HG03558 (cell line): Measurements from ENCODE around the gene SCAMP5.

ENCODE experiments used
- ATAC-seq: cut with Tn5 transposase; IDR thresholded peaks from one replicate; pipeline ENCODE4 v1.9.1; 2021; ENCODE audit warnings: moderate number of reproducible peaks; ENCODE audit not compliant: unreplicated experiment; ENCODE audit errors: extremely low read depth

SCAMP5 gene

DNA sequence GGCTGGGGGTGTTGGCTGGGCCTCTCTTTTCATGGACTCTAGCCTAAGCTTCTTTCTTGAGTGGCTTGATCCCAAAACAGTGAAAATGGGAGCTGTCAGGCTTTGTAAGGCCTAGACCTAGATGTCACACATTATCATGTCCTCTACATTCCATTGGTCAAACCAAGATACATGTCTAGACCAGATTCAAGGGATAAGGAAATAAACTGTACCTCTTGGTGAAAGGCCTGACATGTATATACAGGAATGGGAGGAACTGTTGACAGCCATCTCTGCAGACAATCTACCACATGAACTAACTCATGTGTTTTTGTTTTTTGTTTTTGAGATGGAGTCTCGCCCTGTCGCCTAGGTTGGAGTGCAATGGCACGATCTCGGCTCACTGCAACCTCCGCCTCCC is 27.7 kb upstream of the SCAMP5 start:
- ATAC-seq, result no peak

DNA sequence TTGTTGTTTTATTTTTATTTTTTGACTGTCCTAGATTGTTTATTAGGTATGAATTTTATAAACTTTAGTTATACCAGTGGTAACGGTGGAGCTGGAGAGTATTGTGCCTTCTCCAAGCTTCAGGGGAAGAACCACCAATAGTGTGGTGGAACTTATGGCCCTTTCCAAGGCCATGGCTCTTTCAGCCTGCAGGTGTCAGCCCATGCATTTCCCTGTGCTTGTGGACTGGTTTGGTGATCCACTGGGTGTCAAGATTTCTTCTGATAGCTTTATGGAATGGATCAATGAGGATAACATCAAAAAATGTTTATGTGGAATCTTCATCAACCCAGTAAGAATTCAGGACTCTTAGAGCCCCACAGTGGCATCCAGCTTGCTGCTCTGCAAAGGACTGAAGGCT is 19.2 kb upstream of the SCAMP5 start:
- ATAC-seq, result no peak

DNA sequence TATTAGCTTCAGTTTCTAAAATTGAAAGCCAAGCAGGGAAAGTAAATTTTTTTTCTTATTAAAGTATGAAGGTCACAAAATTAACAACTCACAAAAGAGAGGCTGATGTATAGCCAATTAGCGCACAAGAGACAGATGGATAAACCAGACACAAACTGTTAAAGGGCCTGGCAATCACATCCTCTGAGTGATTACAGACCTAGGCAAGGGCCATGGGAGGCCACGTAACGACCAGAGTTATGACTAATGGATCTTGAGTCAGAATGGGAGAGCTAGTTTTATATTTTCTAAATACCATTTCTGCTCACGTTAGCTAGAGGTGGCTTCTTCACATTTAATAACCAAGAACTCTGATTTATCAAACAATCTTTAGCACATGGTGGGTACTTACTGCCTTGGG is 17.8 kb upstream of the SCAMP5 start:
- no peak for ATAC-seq

GRCh38 chr15:74978077-74978476 is 17.3 kb upstream of the SCAMP5 start:
- ATAC-seq, result no peak

GRCh38 chr15:74978503-74978902 is 16.9 kb upstream of the SCAMP5 start:
- ATAC-seq, result no peak

GRCh38 chr15:74982183-74982582 is 13.2 kb upstream of the SCAMP5 start:
- no peak for ATAC-seq

GRCh38 chr15:74983725-74984231 is 11.6 kb upstream of the SCAMP5 start:
- no peak for ATAC-seq

- no peak for ATAC-seq
Observed at GRCh38 chr15:74988007-74988800, 7.2 kb upstream of the SCAMP5 start.

- ATAC-seq, result no peak
Observed at GRCh38 chr15:74989527-74989926, 5.8 kb upstream of the SCAMP5 start.

DNA sequence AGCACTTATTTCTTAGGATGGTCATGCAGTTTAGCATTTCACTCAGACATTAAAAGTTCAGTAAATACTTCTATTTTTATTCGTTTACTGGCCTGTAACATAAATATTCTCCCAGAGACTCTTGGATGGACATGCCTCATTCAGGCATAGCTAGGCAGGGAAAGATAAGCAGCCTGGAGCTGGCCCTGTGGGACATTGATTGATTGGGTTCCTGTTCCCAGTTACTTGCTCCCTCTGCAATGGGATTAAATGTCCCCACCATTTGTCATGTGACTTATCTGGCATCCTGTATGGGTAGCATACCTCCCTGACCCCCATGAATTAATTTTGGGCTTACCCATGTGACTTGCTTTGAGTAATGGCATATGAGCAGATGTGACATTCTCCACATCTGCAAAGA is 2.7 kb upstream of the SCAMP5 start:
- no peak for ATAC-seq

DNA sequence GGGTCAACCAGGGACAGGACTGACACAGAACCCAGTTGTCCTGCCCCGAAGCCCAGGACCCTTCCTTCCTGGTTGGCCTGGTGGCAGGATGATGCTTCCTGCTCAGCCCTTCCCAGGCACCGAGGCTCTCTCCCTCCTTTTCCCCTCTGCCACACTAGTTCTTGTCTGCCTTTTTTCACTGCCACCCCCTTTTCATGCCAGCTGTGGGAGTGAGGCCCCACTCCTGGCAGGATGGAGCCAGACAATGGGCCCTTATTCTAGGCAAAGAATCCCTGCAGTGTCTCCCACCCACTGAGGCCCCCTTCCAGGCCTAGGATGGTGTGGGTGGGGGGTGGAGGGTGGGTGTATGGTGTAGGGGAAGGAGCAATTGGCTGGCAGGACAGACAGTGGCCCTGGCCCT is 1.1 kb upstream of the SCAMP5 start:
- ATAC-seq, result no peak

GRCh38 chr15:74994685-74995084 is 678 bp upstream of the SCAMP5 start:
- ATAC-seq, result no peak

- no peak for ATAC-seq
Observed at GRCh38 chr15:74995779-74996765, 709 bp downstream of the SCAMP5 start.

DNA sequence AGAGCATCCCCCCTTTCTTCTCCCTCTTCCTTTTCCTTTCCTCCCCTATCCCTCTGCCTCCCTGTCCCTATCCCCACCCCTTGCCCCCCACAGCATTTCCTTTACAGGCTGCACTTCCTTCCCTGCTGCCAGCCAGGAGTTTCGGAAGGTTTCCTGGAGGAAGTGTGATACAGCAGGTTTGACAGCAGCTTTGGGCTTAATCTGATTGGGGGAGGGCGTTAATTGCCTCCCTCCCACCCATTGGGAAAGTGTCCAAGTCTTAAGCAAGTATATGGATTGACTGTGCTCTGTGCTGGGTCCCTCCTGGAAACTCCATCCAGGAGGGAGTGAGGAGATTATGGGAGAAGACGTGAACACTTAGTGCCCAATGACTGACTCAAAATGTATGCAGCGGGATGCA is 1.8 kb downstream of the SCAMP5 start:
- ATAC-seq, result no peak

DNA sequence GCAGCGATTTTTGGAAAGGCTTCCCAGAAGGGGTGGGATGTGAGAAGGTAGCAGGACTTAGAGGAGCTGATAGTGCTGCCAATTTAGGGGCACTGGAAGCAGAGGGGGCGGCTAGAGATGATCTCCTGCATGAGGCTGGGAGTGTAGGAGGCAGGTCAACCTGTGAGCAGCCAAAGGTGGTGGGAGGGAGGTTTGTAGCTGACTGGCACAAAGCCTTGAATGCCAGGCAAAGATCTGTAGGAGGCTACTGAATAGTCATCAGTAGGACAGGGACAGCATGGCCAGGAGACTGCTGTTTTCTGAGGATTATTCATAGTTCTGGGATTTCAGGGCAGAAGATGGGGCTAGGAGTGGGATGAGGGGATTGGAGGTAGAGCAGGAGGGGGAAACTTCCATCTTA is 2.2 kb downstream of the SCAMP5 start:
- no peak for ATAC-seq

- no peak for ATAC-seq
Observed at GRCh38 chr15:75001310-75001709, 5.9 kb downstream of the SCAMP5 start.

- ATAC-seq, result no peak
Observed at GRCh38 chr15:75002398-75002797, 7.0 kb downstream of the SCAMP5 start.

DNA sequence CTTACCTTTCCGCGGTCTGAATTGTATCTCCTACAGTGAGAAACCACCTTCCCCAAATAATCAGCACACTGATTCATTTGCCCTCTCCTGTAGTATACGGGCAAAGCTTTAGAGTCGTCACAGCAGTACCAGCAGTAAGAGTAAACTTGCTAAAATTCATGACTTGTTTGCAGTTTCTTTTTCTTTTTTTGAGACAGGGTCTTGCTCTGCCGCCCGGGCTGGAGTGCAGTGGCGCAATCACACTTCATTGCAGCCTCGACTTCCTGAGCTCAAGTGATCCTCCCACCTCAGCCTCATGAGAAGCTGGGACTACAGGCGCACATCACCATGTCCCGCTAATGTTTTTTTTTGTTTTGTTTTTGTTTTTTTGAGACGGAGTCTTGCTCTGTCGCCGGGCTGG is 11.9 kb downstream of the SCAMP5 start:
- ATAC-seq, result no peak

- no peak for ATAC-seq
Observed at GRCh38 chr15:75008221-75008625, 12.9 kb downstream of the SCAMP5 start.

GRCh38 chr15:75008629-75009326 is 13.4 kb downstream of the SCAMP5 start:
- ATAC-seq, result peak; percentile 56
